GM23338 (cell line): ENCODE results near the gene GMPR. TPM values are rescaled to one million over a fixed set of nuclear protein-coding genes. Genes with fewer than 3 reads are reported as not detected.

Experiments used
- ATAC-seq: fragments of 200-7000 bp; cut with Tn5 transposase; 3 replicates; pipeline ENCODE4 v1.9.1; 2020
- DNase-seq: peaks from one replicate; pipeline ENCODE4 v3.0.0-alpha.2; 2015; ENCODE audit warnings: low spot score
- H2AFZ ChIP-seq: fragments of 200-600 bp; sonication (generic); 2 replicates; pipeline ENCODE4 v1.8.0; 2016; ENCODE audit warnings: antibody characterized with exemption, mild to moderate bottlenecking, moderate library complexity
- H3F3A ChIP-seq: fragments of 200-600 bp; sonication (generic); replicated peaks from 2 replicates; pipeline ENCODE4 v1.8.0; 2017; ENCODE audit warnings: antibody characterized with exemption, mixed run types, low read depth
- H3K27ac ChIP-seq: fragments of 200-600 bp; sonication (generic); 2 replicates; pipeline ENCODE4 v1.6.1; 2016; ENCODE audit warnings: low read depth
- H3K27me3 ChIP-seq: fragments of 200-600 bp; sonication (generic); 2 replicates; pipeline ENCODE4 v1.8.0; 2016; ENCODE audit warnings: mild to moderate bottlenecking, mixed run types, moderate library complexity; ENCODE audit not compliant: insufficient read depth
- H3K36me3 ChIP-seq: fragments of 200-600 bp; sonication (generic); 2 replicates; pipeline ENCODE4 v1.8.0; 2016; ENCODE audit warnings: mild to moderate bottlenecking; ENCODE audit not compliant: insufficient read depth
- H3K4me1 ChIP-seq: fragments of 200-600 bp; sonication (generic); 2 replicates; pipeline ENCODE4 v1.8.0; 2016; ENCODE audit warnings: mild to moderate bottlenecking, moderate library complexity; ENCODE audit not compliant: insufficient read depth
- H3K4me2 ChIP-seq: fragments of 200-600 bp; sonication (generic); 2 replicates; pipeline ENCODE4 v1.7.1; 2017; ENCODE audit warnings: mixed run types
- H3K4me3 ChIP-seq: fragments of 200-600 bp; sonication (generic); 2 replicates; pipeline ENCODE4 v1.6.1; 2016; ENCODE audit warnings: mixed run types
- H3K79me2 ChIP-seq: fragments of 200-600 bp; sonication (generic); replicated peaks from 2 replicates; pipeline ENCODE4 v1.8.0; 2017; ENCODE audit warnings: mild to moderate bottlenecking; ENCODE audit not compliant: insufficient read depth
- H3K9me2 ChIP-seq: fragments of 200-600 bp; sonication (generic); 2 replicates; pipeline ENCODE4 v1.8.0; 2017; ENCODE audit not compliant: insufficient read depth
- H4K20me1 ChIP-seq: fragments of 200-600 bp; sonication (generic); replicated peaks from 2 replicates; pipeline ENCODE4 v1.8.0; 2017; ENCODE audit warnings: mild to moderate bottlenecking; ENCODE audit not compliant: insufficient read depth
- H3K27ac Mint-ChIP-seq: 2 replicates; pipeline ENCODE4 v1.8.0; 2020; ENCODE audit warnings: inconsistent platforms, mild to moderate bottlenecking, moderate library complexity, mixed read lengths
- H3K27me3 Mint-ChIP-seq: 3 replicates; pipeline ENCODE4 v1.8.0; 2022; ENCODE audit warnings: low read depth, mild to moderate bottlenecking, moderate library complexity, mixed read lengths, inconsistent platforms; ENCODE audit not compliant: insufficient read depth, poor library complexity
- H3K36me3 Mint-ChIP-seq: 3 replicates; pipeline ENCODE4 v1.8.0; 2021; ENCODE audit warnings: low read depth, mild to moderate bottlenecking, inconsistent platforms, moderate library complexity, mixed read lengths
- H3K4me1 Mint-ChIP-seq: 3 replicates; pipeline ENCODE4 v1.8.0; 2020; ENCODE audit warnings: mild to moderate bottlenecking, inconsistent platforms, mixed read lengths
- H3K4me3 Mint-ChIP-seq: 3 replicates; pipeline ENCODE4 v1.8.0; 2021; ENCODE audit warnings: moderate library complexity, mild to moderate bottlenecking, inconsistent platforms, mixed read lengths
- H3K9me3 Mint-ChIP-seq: 3 replicates; pipeline ENCODE4 v1.8.0; 2020; ENCODE audit warnings: moderate library complexity, mild to moderate bottlenecking, inconsistent platforms, mixed read lengths
- CREB1 ChIP-seq: fragments of 250-450 bp; sonication (Bioruptor Pico); IDR thresholded peaks from 2 replicates; pipeline ENCODE4 v1.5.0; 2020; ENCODE audit warnings: low read depth, mild to moderate bottlenecking, moderate library complexity
- CTCF ChIP-seq, 2 experiments: fragments of 200-600 bp in 1 of 2; sonication (generic) in 1 of 2; conservative IDR thresholded peaks; 2 replicates each; pipeline versions ENCODE4 v1.5.1 to v1.6.1; 2016 to 2017; ENCODE audit warnings: antibody characterized with exemption in 2 of 2, low read depth in 2 of 2, mild to moderate bottlenecking in 2 of 2, moderate library complexity in 1 of 2
- EZH2 ChIP-seq: fragments of 200-600 bp; sonication (generic); IDR thresholded peaks from one replicate; pipeline ENCODE4 v1.8.0; 2017; ENCODE audit warnings: antibody characterized with exemption, mild to moderate bottlenecking, low read depth; ENCODE audit not compliant: unreplicated experiment
- EZH2phosphoT487 ChIP-seq: fragments of 200-600 bp; sonication (generic); IDR thresholded peaks from one replicate; pipeline ENCODE4 v1.8.1; 2018; ENCODE audit warnings: antibody characterized with exemption; ENCODE audit not compliant: unreplicated experiment
- JUNB ChIP-seq: IDR thresholded peaks from one replicate; pipeline ENCODE4 v1.6.1; 2016; ENCODE audit warnings: antibody characterized with exemption; ENCODE audit not compliant: unreplicated experiment
- NANOG ChIP-seq: IDR thresholded peaks from 2 replicates; pipeline ENCODE4 v1.6.1; 2016; ENCODE audit warnings: antibody characterized with exemption, borderline replicate concordance
- POLR2AphosphoS5 ChIP-seq: IDR thresholded peaks from 2 replicates; pipeline ENCODE4 v1.6.1; 2016; ENCODE audit warnings: antibody characterized with exemption, low read depth
- STAT1 ChIP-seq: IDR thresholded peaks from one replicate; pipeline ENCODE4 v1.6.1; 2016; ENCODE audit warnings: antibody characterized with exemption; ENCODE audit not compliant: unreplicated experiment
- ZNF114 ChIP-seq: fragments of 250-450 bp; sonication (Bioruptor Pico); IDR thresholded peaks from 2 replicates; pipeline ENCODE4 v1.5.0; 2020; ENCODE audit warnings: mild to moderate bottlenecking, moderate library complexity
- ZNF331 ChIP-seq: fragments of 250-450 bp; sonication (Bioruptor Pico); IDR thresholded peaks from 2 replicates; pipeline ENCODE4 v1.5.0; 2020; ENCODE audit warnings: low read depth, mild to moderate bottlenecking, moderate library complexity
- ZNF462 ChIP-seq: fragments of 250-450 bp; sonication (Bioruptor Pico); IDR thresholded peaks from 2 replicates; pipeline ENCODE4 v1.5.0; 2020; ENCODE audit warnings: mild to moderate bottlenecking, moderate library complexity
- polyA plus RNA-seq: library from polyadenylated mRNA; unstranded; fragments of >200 nt; fragmentation: Nextera tagmentation; extraction: Ambion mirVana; gene quantifications from 2 replicates; pipeline ENCODE4 v1.2.1, GENCODE V29; 2016
- total RNA-seq: library from RNA; depleted of rRNA; stranded (reverse); fragments of >200 nt; shearing (Covaris generic); gene quantifications from 2 replicates; pipeline ENCODE4 v1.2.3, GENCODE V29; 2014
- TF ChIP-seq, protein P1 (sequence below): IDR thresholded peaks from one replicate; pipeline ENCODE4 v1.6.1; 2018; ENCODE audit warnings: antibody characterized with exemption; ENCODE audit not compliant: unreplicated experiment
- TF ChIP-seq, protein P2 (sequence below): IDR thresholded peaks from 2 replicates; pipeline ENCODE4 v1.6.1; 2016; ENCODE audit warnings: antibody characterized with exemption

GMPR gene
- total and polyA plus RNA-seq, 2 experiments from 2014 or later, result 0.23 to 0.35 TPM

DNA sequence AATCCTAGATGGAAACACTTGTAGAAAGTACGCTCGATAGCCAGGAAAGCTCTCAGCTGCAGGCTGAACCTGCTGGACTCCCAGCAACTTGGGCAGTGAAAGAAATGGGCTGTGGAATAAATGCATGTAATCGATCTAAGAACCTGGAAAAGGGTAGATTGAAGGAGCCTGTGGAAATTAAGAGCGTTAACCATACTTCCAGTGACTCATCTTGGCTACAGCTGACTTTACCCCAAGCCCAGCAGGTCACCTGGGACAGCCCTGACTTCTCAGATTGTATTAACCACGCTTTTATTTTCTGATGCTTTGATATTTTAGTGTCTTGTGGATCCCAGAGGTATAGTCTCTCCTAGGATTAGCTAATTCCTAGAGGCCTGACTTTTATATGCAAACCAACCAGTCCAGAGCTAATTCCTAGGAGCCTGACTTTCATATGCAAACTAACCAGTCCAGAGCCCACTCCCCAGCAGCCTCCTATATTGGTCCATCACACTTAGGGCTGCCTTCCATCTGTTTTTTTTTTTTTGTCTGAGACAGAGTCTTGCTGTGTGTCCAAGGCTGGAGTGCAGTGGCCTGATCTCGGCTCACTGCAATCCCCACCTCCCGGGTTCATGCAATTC, 86.3 kb downstream of the GMPR start:
- H3K36me3 Mint-ChIP-seq, result no peaks in the 10 kb centered on the region; the same call in 2 of the 3 replicates
- DNase-seq (peak; percentile 37), ATAC-seq (peak; percentile 33; the same call in 2 of the 3 replicates)
- Histone ChIP-seq H3K79me2 (no peaks in the 10 kb centered on the region), H3K4me1 (peaks cover 11% of the 10 kb centered on the region; the same call in 1 of the 2 replicates), H3K27ac (no peak overlapping the region), H3K36me3 (no peaks in the 10 kb centered on the region), H3K27me3 (no peaks in the 10 kb centered on the region), H3F3A (no peaks in the 10 kb centered on the region), H3K9me2 (no peaks in the 10 kb centered on the region), H4K20me1 (no peaks in the 10 kb centered on the region), H3K4me2 (no peak overlapping the region), H2AFZ (no peak overlapping the region), H3K4me3 (no peak overlapping the region)
- no peak for TF ChIP-seq CTCF (conservative IDR thresholded peaks at IDR 0.05; ENCODE audit: low read depth in 2 of 2)
- no peak for TF ChIP-seq ZNF114 (CRISPR knock-in tag)
- TF ChIP-seq POLR2AphosphoS5, result no peak
- no peak for TF ChIP-seq EZH2
- no peak for TF ChIP-seq ZNF462 (CRISPR knock-in tag)
- TF ChIP-seq, protein P1, sequence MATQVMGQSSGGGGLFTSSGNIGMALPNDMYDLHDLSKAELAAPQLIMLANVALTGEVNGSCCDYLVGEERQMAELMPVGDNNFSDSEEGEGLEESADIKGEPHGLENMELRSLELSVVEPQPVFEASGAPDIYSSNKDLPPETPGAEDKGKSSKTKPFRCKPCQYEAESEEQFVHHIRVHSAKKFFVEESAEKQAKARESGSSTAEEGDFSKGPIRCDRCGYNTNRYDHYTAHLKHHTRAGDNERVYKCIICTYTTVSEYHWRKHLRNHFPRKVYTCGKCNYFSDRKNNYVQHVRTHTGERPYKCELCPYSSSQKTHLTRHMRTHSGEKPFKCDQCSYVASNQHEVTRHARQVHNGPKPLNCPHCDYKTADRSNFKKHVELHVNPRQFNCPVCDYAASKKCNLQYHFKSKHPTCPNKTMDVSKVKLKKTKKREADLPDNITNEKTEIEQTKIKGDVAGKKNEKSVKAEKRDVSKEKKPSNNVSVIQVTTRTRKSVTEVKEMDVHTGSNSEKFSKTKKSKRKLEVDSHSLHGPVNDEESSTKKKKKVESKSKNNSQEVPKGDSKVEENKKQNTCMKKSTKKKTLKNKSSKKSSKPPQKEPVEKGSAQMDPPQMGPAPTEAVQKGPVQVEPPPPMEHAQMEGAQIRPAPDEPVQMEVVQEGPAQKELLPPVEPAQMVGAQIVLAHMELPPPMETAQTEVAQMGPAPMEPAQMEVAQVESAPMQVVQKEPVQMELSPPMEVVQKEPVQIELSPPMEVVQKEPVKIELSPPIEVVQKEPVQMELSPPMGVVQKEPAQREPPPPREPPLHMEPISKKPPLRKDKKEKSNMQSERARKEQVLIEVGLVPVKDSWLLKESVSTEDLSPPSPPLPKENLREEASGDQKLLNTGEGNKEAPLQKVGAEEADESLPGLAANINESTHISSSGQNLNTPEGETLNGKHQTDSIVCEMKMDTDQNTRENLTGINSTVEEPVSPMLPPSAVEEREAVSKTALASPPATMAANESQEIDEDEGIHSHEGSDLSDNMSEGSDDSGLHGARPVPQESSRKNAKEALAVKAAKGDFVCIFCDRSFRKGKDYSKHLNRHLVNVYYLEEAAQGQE, result no peak
- TF ChIP-seq JUNB, result no peak
- TF ChIP-seq EZH2phosphoT487, result no peak
- TF ChIP-seq NANOG, result no peak
- TF ChIP-seq STAT1, result no peak
- no peak for TF ChIP-seq CREB1 (CRISPR knock-in tag)
- no peak for TF ChIP-seq ZNF331 (CRISPR knock-in tag)
- TF ChIP-seq, protein P2, sequence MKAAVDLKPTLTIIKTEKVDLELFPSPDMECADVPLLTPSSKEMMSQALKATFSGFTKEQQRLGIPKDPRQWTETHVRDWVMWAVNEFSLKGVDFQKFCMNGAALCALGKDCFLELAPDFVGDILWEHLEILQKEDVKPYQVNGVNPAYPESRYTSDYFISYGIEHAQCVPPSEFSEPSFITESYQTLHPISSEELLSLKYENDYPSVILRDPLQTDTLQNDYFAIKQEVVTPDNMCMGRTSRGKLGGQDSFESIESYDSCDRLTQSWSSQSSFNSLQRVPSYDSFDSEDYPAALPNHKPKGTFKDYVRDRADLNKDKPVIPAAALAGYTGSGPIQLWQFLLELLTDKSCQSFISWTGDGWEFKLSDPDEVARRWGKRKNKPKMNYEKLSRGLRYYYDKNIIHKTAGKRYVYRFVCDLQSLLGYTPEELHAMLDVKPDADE, result no peak
- no peaks in the 10 kb centered on the region; the same call in 2 of the 3 replicates for H3K9me3 Mint-ChIP-seq
- no peak overlapping the region for H3K4me3 Mint-ChIP-seq
- H3K27me3 Mint-ChIP-seq, result peaks cover 14% of the 10 kb centered on the region
- H3K27ac Mint-ChIP-seq, result no peak overlapping the region
- peaks cover 32% of the 10 kb centered on the region for H3K4me1 Mint-ChIP-seq
